Immature natural killer cell (primary cell): ENCODE measurements around the gene ATRAID. TPM values are rescaled to one million over a fixed set of nuclear protein-coding genes. Genes with fewer than 3 reads are reported as not detected.

Source experiments
- DNase-seq, 3 donors: peaks; one replicate each; pipeline ENCODE4 v3.0.0; 2022; ENCODE audit warnings: mixed read lengths in 1 of 3
- H3K27ac Mint-ChIP-seq, 6 donors: one replicate each; pipeline ENCODE4 v1.8.0; 2020; ENCODE audit warnings: mixed read lengths in 6 of 6, mild to moderate bottlenecking in 5 of 6, inconsistent platforms in 4 of 6, moderate library complexity in 3 of 6
- H3K27me3 Mint-ChIP-seq, 3 donors: one replicate each; pipeline ENCODE4 v1.8.0; 2020 to 2021; ENCODE audit warnings: low read depth in 3 of 3, mild to moderate bottlenecking in 3 of 3, mixed read lengths in 3 of 3, moderate library complexity in 3 of 3, inconsistent platforms in 1 of 3
- H3K36me3 Mint-ChIP-seq, 3 donors: one replicate each; pipeline ENCODE4 v1.8.0; 2020; ENCODE audit warnings: mixed read lengths in 3 of 3, inconsistent platforms in 2 of 3, mild to moderate bottlenecking in 2 of 3
- H3K4me1 Mint-ChIP-seq, 2 donors: one replicate each; pipeline ENCODE4 v1.8.0; 2020; ENCODE audit warnings: inconsistent platforms in 2 of 2, mild to moderate bottlenecking in 2 of 2, mixed read lengths in 2 of 2, moderate library complexity in 1 of 2
- H3K4me3 Mint-ChIP-seq, 5 donors: one replicate each; pipeline ENCODE4 v1.8.0; 2020; ENCODE audit warnings: mild to moderate bottlenecking in 5 of 5, mixed read lengths in 5 of 5, inconsistent platforms in 3 of 5, moderate library complexity in 3 of 5
- H3K9me3 Mint-ChIP-seq, 6 donors: one replicate each; pipeline ENCODE4 v1.8.0; 2020; ENCODE audit warnings: mild to moderate bottlenecking in 6 of 6, mixed read lengths in 6 of 6, inconsistent platforms in 4 of 6, moderate library complexity in 3 of 6
- polyA plus RNA-seq, 3 donors: library from polyadenylated mRNA; unstranded; fragments of 300-500 nt; fragmentation: Illumina TruSeq; gene quantifications; one replicate each; pipeline ENCODE4 v1.2.3, GENCODE V29; 2021

The ATRAID gene
- polyA plus RNA-seq, 3 donors from 2014 or later = 264 to 391 (median 388) TPM

- Mint-ChIP-seq H3K27ac (peak overlapping the region in 1 of 6 donors; percentile 34), H3K4me1 (no peaks in the 10 kb centered on the region), H3K27me3 (peaks cover 0 to 2% (median 0%) of the 10 kb centered on the region in 3 donors), H3K4me3 (no peak overlapping the region), H3K9me3 (no peaks in the 10 kb centered on the region), H3K36me3 (peaks cover 11 to 37% (median 16%) of the 10 kb centered on the region in 3 donors)
- no peak for DNase-seq
Observed at GRCh38 chr2:27241761-27242613, 30.1 kb downstream of the ATRAID start.

GRCh38 chr2:27242614-27242951 lies 30.7 kb downstream of the ATRAID start:
- no peaks in the 10 kb centered on the region for H3K4me1 Mint-ChIP-seq
- DNase-seq = no peak
- H3K9me3 Mint-ChIP-seq = no peaks in the 10 kb centered on the region
- H3K4me3 Mint-ChIP-seq = no peak overlapping the region
- H3K36me3 Mint-ChIP-seq = peaks cover 11 to 31% (median 11%) of the 10 kb centered on the region in 3 donors
- peaks cover 0 to 2% (median 0%) of the 10 kb centered on the region in 3 donors for H3K27me3 Mint-ChIP-seq
- H3K27ac Mint-ChIP-seq = no peak overlapping the region

DNA sequence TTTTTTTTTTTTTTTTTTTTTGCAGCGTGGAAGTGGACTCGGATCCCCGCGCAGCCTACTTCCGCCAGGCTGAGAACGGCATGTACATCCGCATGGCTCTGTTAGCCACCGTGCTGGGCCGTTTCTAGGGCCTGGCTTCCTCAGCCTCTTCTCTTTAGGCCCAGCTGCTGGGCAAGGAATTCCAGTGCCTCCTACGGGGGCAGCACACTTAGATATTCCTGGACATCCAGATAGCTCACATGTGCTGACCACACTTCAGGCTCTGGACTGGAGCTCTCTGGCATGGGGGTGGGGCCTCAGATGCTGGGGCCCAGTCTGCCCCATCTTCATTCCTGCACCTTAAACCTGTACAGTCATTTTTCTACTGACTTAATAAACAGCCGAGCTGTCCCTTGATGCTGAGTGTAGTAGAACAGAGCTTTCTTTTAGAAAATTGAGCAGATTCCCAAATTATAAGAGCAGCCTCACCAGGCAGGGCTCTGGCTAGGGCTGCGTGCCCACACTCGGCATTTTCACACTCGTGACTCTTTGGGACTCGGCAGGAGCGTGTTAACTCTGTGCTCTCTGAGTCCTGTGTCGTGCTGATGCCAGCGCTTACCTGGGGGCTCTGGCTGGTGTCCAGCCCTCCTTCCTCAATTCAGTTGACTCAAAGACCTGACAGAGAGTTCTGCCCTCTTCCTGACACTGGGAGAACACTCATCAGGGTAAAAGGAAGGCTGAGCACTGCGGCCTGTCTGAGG lies 31.7 kb downstream of the ATRAID start:
- Mint-ChIP-seq H3K27me3 (peaks cover 0 to 2% (median 0%) of the 10 kb centered on the region in 3 donors), H3K9me3 (no peaks in the 10 kb centered on the region), H3K36me3 (peaks cover 7 to 24% (median 10%) of the 10 kb centered on the region in 3 donors), H3K4me3 (no peak overlapping the region), H3K27ac (no peak overlapping the region), H3K4me1 (no peaks in the 10 kb centered on the region)
- DNase-seq = no peak

GRCh38 chr2:27245116-27245515 lies 33.3 kb downstream of the ATRAID start:
- H3K9me3 Mint-ChIP-seq = no peaks in the 10 kb centered on the region
- peaks cover 4 to 18% (median 7%) of the 10 kb centered on the region in 3 donors for H3K36me3 Mint-ChIP-seq
- no peak overlapping the region for H3K4me3 Mint-ChIP-seq
- no peak overlapping the region for H3K27ac Mint-ChIP-seq
- peaks cover 0 to 2% (median 2%) of the 10 kb centered on the region in 3 donors for H3K27me3 Mint-ChIP-seq
- no peak for DNase-seq
- no peaks in the 10 kb centered on the region for H3K4me1 Mint-ChIP-seq

GRCh38 chr2:27245626-27246025 lies 33.8 kb downstream of the ATRAID start:
- Mint-ChIP-seq H3K27me3 (peaks cover 0 to 2% (median 2%) of the 10 kb centered on the region in 3 donors), H3K27ac (no peak overlapping the region), H3K4me3 (no peak overlapping the region), H3K36me3 (peaks cover 0 to 13% (median 2%) of the 10 kb centered on the region in 3 donors), H3K4me1 (no peaks in the 10 kb centered on the region), H3K9me3 (no peaks in the 10 kb centered on the region)
- DNase-seq = no peak

- no peak overlapping the region for H3K4me3 Mint-ChIP-seq
- peaks cover 0 to 4% (median 0%) of the 10 kb centered on the region in 3 donors for H3K36me3 Mint-ChIP-seq
- H3K27ac Mint-ChIP-seq = no peak overlapping the region
- peaks cover 0 to 8% (median 3%) of the 10 kb centered on the region in 3 donors for H3K27me3 Mint-ChIP-seq
- no peaks in the 10 kb centered on the region for H3K9me3 Mint-ChIP-seq
- DNase-seq = no peak
- no peaks in the 10 kb centered on the region for H3K4me1 Mint-ChIP-seq
Observed at GRCh38 chr2:27247893-27248292, 36.1 kb downstream of the ATRAID start.

GRCh38 chr2:27249159-27249890 lies 37.5 kb downstream of the ATRAID start:
- H3K36me3 Mint-ChIP-seq = no peaks in the 10 kb centered on the region
- H3K27me3 Mint-ChIP-seq = peaks cover under 1 to 8% (median 3%) of the 10 kb centered on the region in 3 donors
- H3K4me1 Mint-ChIP-seq = no peaks in the 10 kb centered on the region
- no peaks in the 10 kb centered on the region for H3K9me3 Mint-ChIP-seq
- H3K4me3 Mint-ChIP-seq = no peak overlapping the region
- DNase-seq = no peak
- H3K27ac Mint-ChIP-seq = no peak overlapping the region

DNA sequence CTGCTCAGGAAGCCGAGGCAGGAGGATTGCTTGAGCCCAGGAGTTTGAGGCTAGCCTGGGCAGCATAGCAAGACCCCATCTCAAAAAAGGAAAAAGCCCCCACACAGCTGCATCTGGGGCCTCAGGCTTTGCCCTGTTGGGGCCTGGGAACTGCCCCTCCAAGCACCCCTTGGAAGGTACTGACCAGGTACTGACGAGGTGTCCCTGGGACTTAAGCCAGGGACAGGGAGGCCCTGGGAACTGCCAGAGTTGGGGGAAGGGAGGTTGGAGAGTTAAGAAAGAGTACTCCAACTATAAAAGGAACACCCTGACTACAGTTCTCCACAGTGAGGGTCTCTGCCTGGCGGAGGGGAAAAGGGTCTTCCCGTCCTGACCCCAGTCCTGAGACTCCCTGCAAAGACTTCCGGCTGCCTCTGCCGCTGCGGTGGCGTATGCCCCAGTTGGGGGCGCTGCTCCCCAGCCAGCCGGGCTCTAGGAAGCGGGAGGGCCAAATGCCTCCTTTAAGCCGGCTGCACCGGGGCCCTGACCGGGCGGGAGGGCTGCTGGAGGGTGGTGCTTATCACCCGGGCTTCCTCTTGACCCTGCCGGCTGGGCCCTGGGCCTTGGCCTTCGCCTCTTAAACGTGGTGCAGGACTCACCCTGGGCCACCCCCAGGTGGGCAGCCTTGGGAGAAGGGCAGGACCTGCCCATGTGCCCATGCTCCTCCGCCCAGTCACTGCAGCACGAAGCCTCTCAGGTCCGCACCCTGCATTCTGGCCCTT lies 38.2 kb downstream of the ATRAID start:
- Mint-ChIP-seq H3K27ac (no peak overlapping the region), H3K27me3 (peaks cover 4 to 8% (median 5%) of the 10 kb centered on the region in 3 donors), H3K36me3 (no peaks in the 10 kb centered on the region), H3K4me1 (no peaks in the 10 kb centered on the region), H3K9me3 (no peaks in the 10 kb centered on the region), H3K4me3 (no peak overlapping the region)
- DNase-seq = peak in 2 of 3 donors; percentile 13 to 21

DNA sequence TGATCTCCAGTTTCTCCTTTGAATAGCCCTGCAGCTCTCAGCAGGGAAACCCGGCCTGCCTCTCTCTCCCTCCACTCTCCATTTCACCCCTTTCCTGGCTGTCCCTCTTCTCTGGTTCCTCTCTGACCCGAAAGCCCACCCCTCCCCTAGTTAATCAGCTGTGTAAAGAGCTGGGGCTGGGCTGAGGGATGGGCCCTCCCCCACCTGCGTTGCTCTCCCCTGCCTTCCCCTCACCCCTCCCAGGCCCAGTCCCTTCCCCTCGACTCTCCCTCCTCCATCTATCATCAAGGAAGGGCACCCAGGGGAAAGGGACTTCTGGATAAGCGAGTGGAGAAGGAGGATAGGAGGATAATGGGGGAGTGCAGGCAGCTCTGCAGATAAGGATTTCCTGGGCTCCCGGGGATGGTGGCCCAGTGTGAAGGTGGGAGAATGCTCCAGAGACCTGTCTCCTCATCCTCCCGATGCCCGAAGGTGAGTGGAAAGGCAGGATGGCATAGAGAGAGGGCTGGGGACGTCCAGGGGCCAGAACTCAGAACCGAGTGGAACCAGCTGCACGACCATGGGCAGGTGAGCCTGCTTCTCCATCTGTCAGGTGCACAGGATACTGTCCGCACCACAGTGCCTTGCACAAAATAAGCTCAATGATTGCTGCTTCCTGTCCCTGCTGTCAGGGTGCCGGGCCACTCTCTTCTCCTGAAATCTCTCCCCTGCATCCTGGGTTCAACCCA lies 39.0 kb downstream of the ATRAID start:
- H3K36me3 Mint-ChIP-seq = no peaks in the 10 kb centered on the region
- H3K9me3 Mint-ChIP-seq = no peaks in the 10 kb centered on the region
- peaks cover 6 to 8% (median 8%) of the 10 kb centered on the region in 3 donors for H3K27me3 Mint-ChIP-seq
- H3K4me1 Mint-ChIP-seq = no peaks in the 10 kb centered on the region
- H3K27ac Mint-ChIP-seq = peak overlapping the region in 1 of 6 donors; percentile 62
- no peak for DNase-seq
- no peak overlapping the region for H3K4me3 Mint-ChIP-seq

- Mint-ChIP-seq H3K9me3 (no peaks in the 10 kb centered on the region), H3K4me1 (no peaks in the 10 kb centered on the region), H3K4me3 (no peak overlapping the region), H3K27me3 (peaks cover 6 to 9% (median 8%) of the 10 kb centered on the region in 3 donors), H3K27ac (no peak overlapping the region), H3K36me3 (no peaks in the 10 kb centered on the region)
- no peak for DNase-seq
Observed at GRCh38 chr2:27251766-27252165, 39.9 kb downstream of the ATRAID start.

DNA sequence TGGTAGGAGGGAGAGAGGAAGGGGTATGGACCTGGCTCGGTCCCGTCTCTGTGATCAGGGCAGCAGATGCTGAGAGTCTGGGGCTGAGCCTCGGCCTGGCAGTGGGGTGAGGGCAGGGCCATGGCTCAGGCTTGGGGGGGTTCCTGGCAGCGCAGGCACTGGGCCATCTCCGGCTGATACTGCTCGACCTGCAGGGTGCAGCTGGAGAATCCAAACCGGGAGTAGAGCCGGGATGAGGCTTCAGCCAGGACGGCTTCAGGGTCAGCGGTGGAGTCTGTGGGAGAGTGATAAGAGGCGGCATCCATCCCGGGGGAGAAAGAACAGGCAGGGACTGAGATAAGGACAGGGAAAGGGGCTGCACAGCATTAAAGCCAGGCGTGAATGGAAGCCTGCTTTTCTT lies 43.3 kb downstream of the ATRAID start:
- H3K4me1 Mint-ChIP-seq = no peaks in the 10 kb centered on the region
- H3K4me3 Mint-ChIP-seq = no peak overlapping the region
- H3K27me3 Mint-ChIP-seq = peaks cover 10 to 22% (median 16%) of the 10 kb centered on the region in 3 donors

GRCh38 chr2:27255660-27256059 lies 43.8 kb downstream of the ATRAID start:
- Mint-ChIP-seq H3K27ac (no peak overlapping the region), H3K4me3 (no peak overlapping the region), H3K9me3 (peaks cover 0 to under 1% (median 0%) of the 10 kb centered on the region in 6 donors), H3K4me1 (peaks cover 0 to 1% of the 10 kb centered on the region in 2 donors), H3K36me3 (no peaks in the 10 kb centered on the region), H3K27me3 (peaks cover 14 to 24% (median 18%) of the 10 kb centered on the region in 3 donors)
- no peak for DNase-seq

More for the DNA sequence above, 43.3 kb downstream of the ATRAID start:
- H3K36me3 Mint-ChIP-seq = no peaks in the 10 kb centered on the region
- no peaks in the 10 kb centered on the region for H3K9me3 Mint-ChIP-seq
- DNase-seq = no peak
- no peak overlapping the region for H3K27ac Mint-ChIP-seq
